Measurements from ENCODE around the gene CAND1. TPM values are rescaled to one million over a fixed set of nuclear protein-coding genes. Genes with fewer than 3 reads are reported as not detected.

CAND1 gene
- total and polyA plus RNA-seq, 9 of the 15 experiments (the other 6 are each of a cell fraction or from before 2014, with no cell fraction given): 24.0 to 167 (median 77.5) TPM

- TF ChIP-seq MITF (IDR thresholded peaks at IDR 0.05): no peak
- no peak for TF ChIP-seq HMG20A (CRISPR knock-in tag; conservative IDR thresholded peaks at IDR 0.05)
- TF ChIP-seq CTCFL (IDR thresholded peaks at IDR 0.05; ENCODE audit: borderline replicate concordance, insufficient read depth, low read depth, low read length, poor library complexity, severe bottlenecking): no peak
- no peak for TF ChIP-seq ATF7 (IDR thresholded peaks at IDR 0.05)
- TF ChIP-seq FOXK2 (conservative IDR thresholded peaks at IDR 0.05 in 1 of 2, IDR thresholded peaks at IDR 0.05 in 1 of 2; ENCODE audit: low read depth in 2 of 2): no peak
- TF ChIP-seq FOXM1 (IDR thresholded peaks at IDR 0.05; ENCODE audit: low read depth): no peak
- 0 out of 2 replicates have a peak, but pooled peaks have one; percentile 57 for TF ChIP-seq FOXM1 (CRISPR knock-in tag; IDR thresholded peaks at IDR 0.05; ENCODE audit: low read depth)
- TF ChIP-seq ARID4B (CRISPR knock-in tag; IDR thresholded peaks at IDR 0.05): 0 out of 2 replicates have a peak, but pooled peaks have one; percentile 25
- no peak; the same call in 1 of the 2 replicates for TF ChIP-seq RB1 (IDR thresholded peaks at IDR 0.05; ENCODE audit: low read depth)
- TF ChIP-seq ESRRB (CRISPR knock-in tag; IDR thresholded peaks at IDR 0.05; ENCODE audit: borderline replicate concordance): no peak
- TF ChIP-seq FOXA1 (IDR thresholded peaks at IDR 0.05; ENCODE audit: borderline replicate concordance): no peak
- no peak for TF ChIP-seq RBM39 (optimal IDR thresholded peaks at IDR 0.05; ENCODE audit: low read depth, low read length)
- no peak; the same call in 1 of the 2 replicates for TF ChIP-seq ZBTB7A (IDR thresholded peaks at IDR 0.05; ENCODE audit: borderline replicate concordance, control insufficient read depth, low read depth, low read length)
- TF ChIP-seq FOS (IDR thresholded peaks at IDR 0.05; ENCODE audit: extremely low read depth, insufficient read length): no peak
- no peak for TF ChIP-seq SETDB1 (IDR thresholded peaks at IDR 0.05; ENCODE audit: low read length)
- 0 out of 2 replicates have a peak, but pooled peaks have one; percentile 6 for TF ChIP-seq E2F1 (CRISPR knock-in tag; IDR thresholded peaks at IDR 0.05)
- no peak for TF ChIP-seq POLR2B (IDR thresholded peaks at IDR 0.05; ENCODE audit: low read depth, partially characterized antibody)
Measured at GRCh38 chr12:67269633-67270573, 745 bp downstream of the CAND1 start (continued).

Data from K562 (cell line).